HG03469 (cell line): ENCODE measurements around the gene COX6B1.
"Not testable (repeated sequence)": the region's sequence is repeated elsewhere in the genome, so short reads cannot be mapped to it uniquely, and the experiment has no call there.

Experiments used
- ATAC-seq: cut with Tn5 transposase; IDR thresholded peaks from one replicate; pipeline ENCODE4 v1.9.1; 2021; ENCODE audit warnings: mild to moderate bottlenecking, moderate library complexity, moderate number of reproducible peaks; ENCODE audit not compliant: unreplicated experiment

COX6B1 gene

GRCh38 chr19:35648017-35648961, at the start of gene COX6B1:
COX6B1 (plus strand) TSS chr19:35648323; CDS start chr19:35651244, 2,921 bp downstream.
- ATAC-seq = peak; percentile 55

DNA sequence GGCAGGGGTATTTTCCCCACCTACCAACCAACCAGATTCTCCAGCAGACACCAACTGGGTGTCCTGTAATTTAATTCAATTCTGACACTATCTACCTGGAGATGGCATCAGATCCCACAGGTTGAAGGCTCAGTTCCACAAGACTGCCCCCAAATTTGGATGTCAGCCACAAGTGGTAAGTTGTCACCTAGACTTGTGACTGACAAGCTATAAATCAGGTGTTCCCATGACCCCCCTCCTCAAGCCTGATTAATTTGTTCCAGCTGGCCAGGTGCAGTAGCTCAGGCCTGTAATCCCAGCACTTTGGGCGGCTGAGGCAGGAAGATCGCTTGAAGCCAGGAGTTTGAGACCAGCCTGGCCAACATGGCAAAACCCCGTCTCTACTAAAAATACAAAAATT, 46.2 kb upstream of the COX6B1 start:
- no peak for ATAC-seq

- not testable (repeated sequence) for ATAC-seq
These were observed 43.7 kb upstream of the COX6B1 start for GRCh38 chr19:35604436-35604835.

DNA sequence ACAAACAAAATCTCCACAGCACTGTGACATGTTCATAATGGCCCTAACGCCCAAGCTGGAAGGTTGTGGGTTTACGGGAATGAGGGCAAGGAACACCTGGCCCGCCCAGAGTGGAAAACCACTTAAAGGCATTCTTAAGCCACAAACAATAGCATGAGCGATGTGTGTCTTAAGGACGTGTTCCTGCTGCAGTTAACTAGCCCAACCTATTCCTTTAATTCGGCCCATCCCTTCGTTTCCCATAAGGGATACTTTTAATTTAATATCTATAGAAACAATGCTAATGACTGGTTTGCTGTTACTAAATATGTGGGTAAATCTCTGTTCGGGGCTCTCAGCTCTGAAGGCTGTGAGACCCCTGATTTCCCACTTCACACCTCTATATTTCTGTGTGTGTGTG, 41.0 kb upstream of the COX6B1 start:
- ATAC-seq = not testable (repeated sequence)

- no peak for ATAC-seq
These were observed 40.5 kb upstream of the COX6B1 start for GRCh38 chr19:35607661-35608060.

DNA sequence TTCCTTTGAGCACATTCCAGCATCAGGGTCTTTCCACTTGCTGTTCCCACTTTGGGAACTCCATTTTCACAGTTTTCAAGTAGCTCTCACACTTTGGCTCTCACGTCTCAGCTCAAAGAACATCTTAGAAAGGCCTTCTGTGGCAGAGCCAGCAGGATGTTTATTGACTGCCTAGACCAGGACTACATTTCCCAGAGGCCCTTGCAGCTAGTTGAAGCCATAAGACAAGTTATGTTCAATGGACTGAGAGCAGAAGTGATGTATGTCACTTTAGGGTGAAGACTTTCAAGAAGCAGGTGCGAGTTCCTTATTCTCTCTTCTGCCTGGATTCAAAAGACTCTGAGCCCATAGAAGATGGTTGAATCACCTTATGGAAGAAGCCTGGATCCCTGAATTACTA, 39.9 kb upstream of the COX6B1 start:
- no peak for ATAC-seq

DNA sequence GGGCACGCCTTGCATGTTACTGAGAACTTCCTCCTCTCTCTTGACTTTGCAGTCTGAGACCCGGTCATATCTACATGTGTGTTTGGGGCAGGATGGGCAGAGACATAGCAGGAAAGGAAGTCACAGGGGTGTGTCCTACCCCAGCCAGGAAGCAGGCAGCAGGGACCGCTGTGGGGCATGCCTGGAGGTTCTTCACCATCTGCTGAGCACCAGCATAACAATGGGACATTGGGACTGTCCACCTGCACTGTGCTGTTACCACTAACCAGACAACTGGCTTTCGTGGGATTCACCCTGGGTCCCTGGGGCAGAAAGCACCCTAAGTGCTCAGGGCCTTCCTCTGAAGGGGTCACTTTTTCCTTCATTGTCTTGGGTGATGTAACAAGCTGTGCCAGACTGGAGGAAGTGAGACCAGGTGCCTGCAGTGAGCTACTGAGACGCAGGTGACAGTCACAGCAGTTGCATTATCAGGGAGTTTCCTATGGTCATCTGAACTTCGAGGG, 38.2 kb upstream of the COX6B1 start:
- ATAC-seq = no peak

DNA sequence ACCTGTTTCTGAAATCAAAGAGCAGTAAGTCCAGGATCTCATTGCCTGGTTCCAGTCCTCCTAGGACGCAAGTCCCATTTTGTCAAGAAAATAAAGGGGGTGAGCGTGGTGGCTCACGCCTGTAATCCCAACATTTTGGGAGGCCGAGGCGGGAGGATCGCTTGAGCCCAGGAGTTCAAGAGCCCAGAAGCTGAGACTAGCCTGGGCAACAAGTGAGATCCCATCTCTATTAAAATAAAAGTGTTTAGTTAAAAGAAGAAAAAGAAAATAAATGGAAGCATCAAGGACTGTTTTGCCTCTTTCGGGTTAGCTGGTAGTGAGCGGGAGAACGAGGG, 35.9 kb upstream of the COX6B1 start:
- no peak for ATAC-seq

- ATAC-seq = peak; percentile 49
These were observed 35.4 kb upstream of the COX6B1 start, which contains the start of gene HAUS5 for GRCh38 chr19:35612559-35613321. HAUS5 (plus strand) TSS chr19:35612735; CDS start chr19:35612795, 60 bp downstream.

GRCh38 chr19:35613574-35613973, 34.5 kb upstream of the COX6B1 start:
- ATAC-seq = no peak

- ATAC-seq = no peak
These were observed 33.1 kb upstream of the COX6B1 start for GRCh38 chr19:35615036-35615435.

DNA sequence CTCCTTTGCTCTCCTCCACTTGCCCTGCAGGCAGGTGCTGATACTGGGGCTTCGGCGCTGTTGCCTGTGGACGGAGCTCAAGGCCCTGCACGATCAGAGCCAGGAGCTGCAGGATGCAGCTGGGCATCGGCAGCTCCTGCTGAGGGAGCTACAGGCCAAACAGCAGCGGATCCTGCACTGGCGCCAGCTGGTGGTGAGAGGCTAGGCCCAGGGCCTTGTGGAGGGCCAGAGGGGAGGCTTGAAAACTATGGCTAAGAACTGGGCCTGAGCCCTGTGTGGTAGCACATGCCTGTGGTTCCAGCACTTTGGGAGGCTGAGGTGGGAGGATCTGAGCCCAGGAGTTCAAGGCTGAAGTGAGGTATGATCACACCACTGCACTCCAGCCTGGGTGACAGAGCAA, 29.3 kb upstream of the COX6B1 start:
- ATAC-seq = no peak

DNA sequence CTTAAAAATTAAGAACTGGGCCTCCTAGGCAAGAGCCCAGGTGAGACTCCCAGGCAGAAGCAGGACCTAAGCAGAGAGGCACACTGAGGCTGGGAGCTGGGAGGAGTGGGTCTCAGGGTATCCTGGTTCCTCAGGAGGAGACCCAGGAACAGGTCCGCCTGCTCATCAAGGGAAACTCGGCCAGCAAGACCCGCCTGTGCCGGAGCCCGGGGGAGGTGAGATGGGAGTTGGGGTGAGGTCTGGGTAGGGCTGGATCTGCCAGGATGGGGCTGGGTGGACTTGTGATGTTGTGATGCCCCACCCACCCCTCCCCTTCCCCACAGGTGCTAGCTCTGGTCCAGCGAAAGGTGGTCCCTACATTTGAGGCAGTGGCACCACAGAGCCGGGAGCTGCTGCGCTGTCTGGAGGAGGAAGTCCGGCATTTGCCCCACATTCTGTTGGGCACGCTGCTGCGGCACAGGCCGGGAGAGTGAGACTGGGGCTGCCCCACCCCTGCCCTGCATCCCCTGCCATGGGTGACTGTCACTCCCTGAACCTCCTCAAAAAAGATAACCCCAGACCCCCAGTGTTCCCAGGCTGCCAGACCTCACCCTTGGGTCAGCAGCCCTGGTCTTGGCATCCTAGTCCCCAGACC, 28.7 kb upstream of the COX6B1 start:
- ATAC-seq = no peak

DNA sequence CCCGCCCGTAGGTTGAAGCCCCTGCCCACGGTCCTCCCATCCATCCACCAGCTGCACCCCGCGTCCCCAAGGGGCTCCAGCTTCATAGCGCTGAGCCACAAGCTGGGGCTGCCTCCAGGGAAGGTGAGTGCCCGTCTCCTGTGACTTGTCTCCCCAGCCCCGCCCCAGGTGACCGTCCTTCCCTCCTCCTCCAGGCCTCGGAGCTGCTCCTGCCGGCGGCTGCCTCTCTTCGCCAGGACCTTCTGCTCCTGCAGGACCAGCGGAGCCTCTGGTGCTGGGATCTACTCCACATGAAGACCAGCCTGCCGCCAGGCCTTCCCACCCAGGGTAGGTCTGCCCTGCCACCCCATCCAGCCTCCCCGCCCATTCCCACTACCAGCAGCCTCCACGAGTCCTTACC, 28.1 kb upstream of the COX6B1 start:
- ATAC-seq = no peak

DNA sequence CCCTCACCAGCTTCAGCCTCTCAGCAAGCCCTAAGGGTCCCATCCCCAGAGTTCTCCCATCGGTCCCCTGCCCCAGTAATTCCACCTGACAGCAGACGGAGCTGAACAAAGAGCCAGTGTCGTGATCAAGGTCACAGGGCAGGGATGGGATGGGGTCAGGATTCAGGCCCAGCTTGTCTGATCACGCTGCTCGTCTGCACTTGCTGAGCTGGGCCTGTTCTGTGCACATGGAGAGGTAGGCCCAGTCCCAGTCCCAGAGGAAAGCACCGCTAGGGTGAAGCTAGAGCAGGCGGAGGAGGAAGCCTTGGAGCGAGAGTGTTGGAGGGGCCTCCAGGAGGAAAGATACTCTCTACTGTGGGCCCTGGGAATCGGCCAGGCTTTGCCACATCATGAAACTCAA, 26.4 kb upstream of the COX6B1 start:
- no peak for ATAC-seq

- ATAC-seq = no peak
These were observed 25.4 kb upstream of the COX6B1 start for GRCh38 chr19:35622750-35623149.

DNA sequence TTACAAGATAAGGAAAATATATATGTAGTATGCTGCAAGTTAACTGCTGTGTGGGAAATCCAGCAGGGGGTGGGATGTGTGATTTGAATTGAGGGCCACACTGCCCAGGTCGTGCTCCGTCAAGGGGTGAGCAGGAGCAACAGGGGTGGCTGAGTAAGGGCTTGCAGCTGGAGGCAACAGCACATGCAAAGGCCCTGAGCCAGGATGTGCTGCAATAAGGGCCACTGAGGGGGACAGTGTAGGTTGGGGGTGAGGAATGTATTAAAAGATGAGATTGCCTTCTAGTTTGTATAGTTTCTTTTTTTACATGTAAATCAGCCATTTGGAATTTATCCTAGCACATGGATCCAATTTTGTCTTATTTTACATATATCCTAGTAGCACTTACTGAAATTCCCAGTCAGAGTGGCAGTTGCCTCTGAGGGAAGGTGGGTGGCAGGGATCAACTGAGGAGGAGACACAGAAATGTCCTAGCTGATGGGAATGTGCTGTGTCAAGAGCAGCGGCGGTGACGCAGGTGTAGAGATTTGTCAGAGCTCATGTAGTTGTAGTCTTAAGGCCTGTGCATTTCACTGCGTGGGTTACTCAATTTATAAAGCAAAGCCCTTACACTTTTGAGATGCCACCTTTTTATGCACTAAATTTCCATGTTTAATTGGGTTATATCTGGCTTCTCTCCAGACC, 24.7 kb upstream of the COX6B1 start:
- ATAC-seq = no peak

DNA sequence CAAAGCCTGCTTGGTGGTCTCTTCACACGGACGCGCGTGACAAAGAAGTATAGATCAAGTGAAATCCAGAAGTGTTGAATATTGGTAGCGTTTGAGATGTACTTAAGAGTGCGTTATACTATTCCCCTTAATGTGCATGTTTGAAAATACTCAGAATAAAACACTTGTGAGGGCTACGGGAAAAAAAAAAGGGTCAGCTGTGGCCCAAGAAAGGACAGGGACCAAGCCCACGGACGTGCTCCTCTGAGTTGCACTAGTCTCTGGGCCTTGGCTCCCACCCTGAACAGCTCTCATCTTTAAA, 19.9 kb upstream of the COX6B1 start:
- no peak for ATAC-seq

DNA sequence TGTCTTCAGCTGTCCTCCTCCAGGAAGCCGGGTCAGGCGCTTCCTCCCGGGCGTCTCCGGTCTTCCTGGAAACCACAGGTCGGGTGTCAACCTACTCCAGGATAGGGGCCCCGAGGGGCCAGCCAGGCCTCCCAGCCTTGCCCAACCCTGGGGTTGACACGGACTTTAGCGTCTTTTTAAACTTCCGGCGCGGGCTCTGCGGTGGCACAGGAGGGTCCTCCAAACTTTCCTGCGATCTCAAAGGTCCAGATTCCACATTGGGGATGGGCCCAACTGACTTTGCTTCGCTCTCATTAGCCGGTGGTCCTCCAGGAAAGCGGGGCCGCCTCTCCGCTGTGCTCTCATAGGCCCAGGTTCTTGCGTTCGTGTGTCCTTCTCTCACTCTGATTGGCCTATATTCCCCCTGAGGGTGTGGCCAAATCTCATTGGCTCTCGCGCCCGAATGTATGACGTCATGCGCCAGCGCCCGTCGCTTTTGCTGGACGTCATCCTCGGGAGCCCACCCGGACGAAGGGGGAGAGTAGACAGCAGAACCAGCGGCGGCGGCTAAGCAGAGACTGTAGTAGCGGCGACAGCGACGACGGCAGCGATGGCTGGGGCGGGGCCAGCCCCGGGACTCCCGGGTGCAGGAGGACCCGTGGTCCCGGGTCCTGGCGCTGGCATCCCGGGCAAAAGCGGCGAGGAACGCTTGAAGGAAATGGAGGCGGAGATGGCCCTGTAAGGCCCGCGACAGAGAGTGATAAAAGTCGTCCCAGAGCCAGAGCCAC, 19.4 kb upstream of the COX6B1 start, which contains the start of gene RBM42:
TSS of gene RBM42 (plus strand) at position 472 of the 767 bp plus-strand sequence. CDS start at position 590, 118 bp downstream.
- ATAC-seq = peak; percentile 88

GRCh38 chr19:35629332-35629633, 18.8 kb upstream of the COX6B1 start:
- ATAC-seq = no peak
